HUES64 (cell line): Measurements from ENCODE around the gene HACD2.
"Not testable (repeated sequence)": the region's sequence is repeated elsewhere in the genome, so short reads cannot be mapped to it uniquely, and the experiment has no call there.

ENCODE experiments used
- H3K27ac ChIP-seq: 2 replicates; pipeline ENCODE4 v1.7.0; 2013; ENCODE audit warnings: low read depth, low read length, inconsistent platforms
- H3K27me3 ChIP-seq: 2 replicates; pipeline ENCODE4 v1.6.1; 2013; ENCODE audit warnings: mild to moderate bottlenecking, low read length; ENCODE audit not compliant: insufficient read depth
- H3K36me3 ChIP-seq: 2 replicates; pipeline ENCODE4 v1.6.1; 2013; ENCODE audit warnings: mild to moderate bottlenecking, low read length; ENCODE audit not compliant: insufficient read depth
- H3K4me1 ChIP-seq: 2 replicates; pipeline ENCODE4 v1.6.1; 2013; ENCODE audit warnings: mild to moderate bottlenecking, low read length, moderate library complexity; ENCODE audit not compliant: insufficient read depth
- H3K4me3 ChIP-seq: 2 replicates; pipeline ENCODE4 v1.5.1; 2013; ENCODE audit warnings: mild to moderate bottlenecking, low read length, moderate library complexity
- H3K9ac ChIP-seq: 2 replicates; pipeline ENCODE4 v1.6.1; 2013; ENCODE audit warnings: mild to moderate bottlenecking, low read depth, low read length
- H3K9me3 ChIP-seq: 2 replicates; pipeline ENCODE4 v1.6.1; 2013; ENCODE audit warnings: low read depth, low read length; ENCODE audit not compliant: insufficient read depth
- WGBS: fragments of 150-250, 120-280 bp; methylation state at CpG from one replicate; pipeline ENCODE4 v1.1.7; 2013; ENCODE audit warnings: missing lambda C conversion rate; 5-methylcytosine and 5-hydroxymethylcytosine counted together

The HACD2 gene

GRCh38 chr3:123493912-123494311, 90.9 kb downstream of the HACD2 start:
- Histone ChIP-seq H3K27me3 (no peaks in the 10 kb centered on the region), H3K9me3 (no peaks in the 10 kb centered on the region), H3K9ac (no peak overlapping the region), H3K4me1 (no peaks in the 10 kb centered on the region), H3K36me3 (peaks cover 25% of the 10 kb centered on the region), H3K27ac (no peak overlapping the region), H3K4me3 (no peak overlapping the region)
- WGBS, result 95% methylated on average over 4 of the region's 4 CpGs

GRCh38 chr3:123491966-123492587, 92.8 kb downstream of the HACD2 start:
- 89% methylated on average over 4 of the region's 4 CpGs for WGBS
- Histone ChIP-seq H3K27me3 (no peaks in the 10 kb centered on the region), H3K27ac (no peak overlapping the region), H3K9me3 (no peaks in the 10 kb centered on the region), H3K4me3 (no peak overlapping the region), H3K9ac (no peak overlapping the region), H3K36me3 (peaks cover 12% of the 10 kb centered on the region), H3K4me1 (no peaks in the 10 kb centered on the region)

- H3K9ac ChIP-seq, result no peak overlapping the region
- no peaks in the 10 kb centered on the region for H3K27me3 ChIP-seq
- H3K4me3 ChIP-seq, result no peak overlapping the region
- no peaks in the 10 kb centered on the region for H3K9me3 ChIP-seq
- WGBS, result 16% methylated on average over 8 of the region's 8 CpGs
- H3K27ac ChIP-seq, result no peak overlapping the region
- H3K36me3 ChIP-seq, result peaks cover 8% of the 10 kb centered on the region; the same call in 1 of the 2 replicates
- H3K4me1 ChIP-seq, result no peaks in the 10 kb centered on the region
Observed at GRCh38 chr3:123489400-123490004, 95.4 kb downstream of the HACD2 start.

GRCh38 chr3:123488645-123489347, 96.1 kb downstream of the HACD2 start:
- Histone ChIP-seq H3K9ac (no peak overlapping the region), H3K36me3 (peaks cover 1% of the 10 kb centered on the region; the same call in 1 of the 2 replicates), H3K4me3 (no peak overlapping the region), H3K27ac (no peak overlapping the region), H3K4me1 (no peaks in the 10 kb centered on the region), H3K9me3 (no peaks in the 10 kb centered on the region), H3K27me3 (no peaks in the 10 kb centered on the region)
- WGBS, result 90% methylated on average over 5 of the region's 5 CpGs

- not testable (repeated sequence) for H3K9ac ChIP-seq, H3K4me3 ChIP-seq
- WGBS, result 98% methylated on average over 8 of the region's 8 CpGs
Observed at GRCh38 chr3:123487063-123487462, 97.8 kb downstream of the HACD2 start.

GRCh38 chr3:123486460-123486859, 98.4 kb downstream of the HACD2 start:
- Histone ChIP-seq H3K27me3 (no peaks in the 10 kb centered on the region), H3K36me3 (no peaks in the 10 kb centered on the region), H3K4me3 (no peak overlapping the region), H3K4me1 (no peaks in the 10 kb centered on the region), H3K9me3 (no peaks in the 10 kb centered on the region), H3K9ac (no peak overlapping the region), H3K27ac (no peak overlapping the region)
- WGBS, result 85% methylated on average over 6 of the region's 7 CpGs

More at GRCh38 chr3:123487063-123487462, 97.8 kb downstream of the HACD2 start:
- not testable (repeated sequence) for H3K4me1 ChIP-seq, H3K36me3 ChIP-seq, H3K27me3 ChIP-seq, H3K9me3 ChIP-seq, H3K27ac ChIP-seq

GRCh38 chr3:123485551-123485950, 99.3 kb downstream of the HACD2 start:
- WGBS, result 87% methylated on average over 4 of the region's 4 CpGs
- H3K9ac ChIP-seq, result no peak overlapping the region
- no peaks in the 10 kb centered on the region for H3K9me3 ChIP-seq
- H3K4me3 ChIP-seq, result no peak overlapping the region
- H3K27me3 ChIP-seq, result no peaks in the 10 kb centered on the region
- H3K27ac ChIP-seq, result no peak overlapping the region
- H3K36me3 ChIP-seq, result no peaks in the 10 kb centered on the region
- no peaks in the 10 kb centered on the region for H3K4me1 ChIP-seq

GRCh38 chr3:123483146-123483545, 101.7 kb downstream of the HACD2 start:
- no peak overlapping the region for H3K9ac ChIP-seq
- H3K27me3 ChIP-seq, result no peaks in the 10 kb centered on the region
- H3K4me1 ChIP-seq, result no peaks in the 10 kb centered on the region
- H3K4me3 ChIP-seq, result no peak overlapping the region
- H3K36me3 ChIP-seq, result no peaks in the 10 kb centered on the region
- 96% methylated on average over 6 of the region's 6 CpGs for WGBS
- H3K9me3 ChIP-seq, result no peaks in the 10 kb centered on the region
- H3K27ac ChIP-seq, result no peak overlapping the region

GRCh38 chr3:123481722-123482457, 103.0 kb downstream of the HACD2 start:
- Histone ChIP-seq H3K4me1 (no peaks in the 10 kb centered on the region), H3K9me3 (no peaks in the 10 kb centered on the region), H3K9ac (no peak overlapping the region), H3K4me3 (no peak overlapping the region), H3K27me3 (no peaks in the 10 kb centered on the region), H3K27ac (no peak overlapping the region), H3K36me3 (no peaks in the 10 kb centered on the region)
- 86% methylated on average over 12 of the region's 12 CpGs for WGBS

- 93% methylated on average over 7 of the region's 7 CpGs for WGBS
- no peaks in the 10 kb centered on the region for H3K36me3 ChIP-seq
- no peak overlapping the region for H3K27ac ChIP-seq
- no peaks in the 10 kb centered on the region for H3K27me3 ChIP-seq
- no peaks in the 10 kb centered on the region for H3K4me1 ChIP-seq
- no peak overlapping the region for H3K4me3 ChIP-seq
- H3K9me3 ChIP-seq, result no peaks in the 10 kb centered on the region
- H3K9ac ChIP-seq, result no peak overlapping the region
Observed at GRCh38 chr3:123481071-123481470, 103.8 kb downstream of the HACD2 start.

GRCh38 chr3:123480428-123480827, 104.4 kb downstream of the HACD2 start:
- Histone ChIP-seq H3K27me3 (no peaks in the 10 kb centered on the region), H3K4me1 (no peaks in the 10 kb centered on the region), H3K9me3 (no peaks in the 10 kb centered on the region), H3K9ac (no peak overlapping the region), H3K27ac (no peak overlapping the region), H3K4me3 (no peak overlapping the region), H3K36me3 (no peaks in the 10 kb centered on the region)
- 93% methylated on average over 4 of the region's 4 CpGs for WGBS
